ENCODE measurements around the gene PKNOX2.

Gene PKNOX2

DNA sequence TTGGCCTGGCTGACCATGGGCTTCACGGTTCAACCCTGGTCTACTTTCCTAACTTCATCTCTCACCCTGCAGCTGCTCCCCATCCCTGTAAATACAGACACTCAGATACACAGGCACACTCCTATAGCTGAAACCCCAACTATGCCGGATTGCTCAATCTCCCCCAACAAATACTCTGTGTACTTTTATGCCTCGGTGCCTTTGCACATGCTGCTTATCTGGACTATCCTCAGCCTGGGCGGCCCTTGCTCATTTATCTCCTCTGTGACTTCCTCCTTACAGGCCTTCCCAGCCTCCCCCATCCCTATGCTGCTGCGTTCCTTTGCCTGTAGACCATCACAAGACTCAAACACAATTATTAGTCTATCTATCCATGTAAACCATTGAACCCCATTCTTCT lies 76.6 kb downstream of the PKNOX2 start:
- no peak for DNase-seq (ENCODE audit: extremely low read depth, insufficient read length)
- TF ChIP-seq, protein P1, sequence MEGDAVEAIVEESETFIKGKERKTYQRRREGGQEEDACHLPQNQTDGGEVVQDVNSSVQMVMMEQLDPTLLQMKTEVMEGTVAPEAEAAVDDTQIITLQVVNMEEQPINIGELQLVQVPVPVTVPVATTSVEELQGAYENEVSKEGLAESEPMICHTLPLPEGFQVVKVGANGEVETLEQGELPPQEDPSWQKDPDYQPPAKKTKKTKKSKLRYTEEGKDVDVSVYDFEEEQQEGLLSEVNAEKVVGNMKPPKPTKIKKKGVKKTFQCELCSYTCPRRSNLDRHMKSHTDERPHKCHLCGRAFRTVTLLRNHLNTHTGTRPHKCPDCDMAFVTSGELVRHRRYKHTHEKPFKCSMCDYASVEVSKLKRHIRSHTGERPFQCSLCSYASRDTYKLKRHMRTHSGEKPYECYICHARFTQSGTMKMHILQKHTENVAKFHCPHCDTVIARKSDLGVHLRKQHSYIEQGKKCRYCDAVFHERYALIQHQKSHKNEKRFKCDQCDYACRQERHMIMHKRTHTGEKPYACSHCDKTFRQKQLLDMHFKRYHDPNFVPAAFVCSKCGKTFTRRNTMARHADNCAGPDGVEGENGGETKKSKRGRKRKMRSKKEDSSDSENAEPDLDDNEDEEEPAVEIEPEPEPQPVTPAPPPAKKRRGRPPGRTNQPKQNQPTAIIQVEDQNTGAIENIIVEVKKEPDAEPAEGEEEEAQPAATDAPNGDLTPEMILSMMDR (IDR thresholded peaks at IDR 0.05; ENCODE audit: insufficient read depth, low read length, poor library complexity, severe bottlenecking): no peak
- no peak overlapping the region for H3K4me3 ChIP-seq (replicated peaks; ENCODE audit: low read depth, low read length)
- no peaks in the 10 kb centered on the region for H3K36me3 ChIP-seq (ENCODE audit: control insufficient read depth, insufficient read depth, low read length)
- peaks cover 2% of the 10 kb centered on the region; the same call in 1 of the 2 replicates for H3K27me3 ChIP-seq (replicated peaks; ENCODE audit: control insufficient read depth, insufficient read depth, low read length)

DNA sequence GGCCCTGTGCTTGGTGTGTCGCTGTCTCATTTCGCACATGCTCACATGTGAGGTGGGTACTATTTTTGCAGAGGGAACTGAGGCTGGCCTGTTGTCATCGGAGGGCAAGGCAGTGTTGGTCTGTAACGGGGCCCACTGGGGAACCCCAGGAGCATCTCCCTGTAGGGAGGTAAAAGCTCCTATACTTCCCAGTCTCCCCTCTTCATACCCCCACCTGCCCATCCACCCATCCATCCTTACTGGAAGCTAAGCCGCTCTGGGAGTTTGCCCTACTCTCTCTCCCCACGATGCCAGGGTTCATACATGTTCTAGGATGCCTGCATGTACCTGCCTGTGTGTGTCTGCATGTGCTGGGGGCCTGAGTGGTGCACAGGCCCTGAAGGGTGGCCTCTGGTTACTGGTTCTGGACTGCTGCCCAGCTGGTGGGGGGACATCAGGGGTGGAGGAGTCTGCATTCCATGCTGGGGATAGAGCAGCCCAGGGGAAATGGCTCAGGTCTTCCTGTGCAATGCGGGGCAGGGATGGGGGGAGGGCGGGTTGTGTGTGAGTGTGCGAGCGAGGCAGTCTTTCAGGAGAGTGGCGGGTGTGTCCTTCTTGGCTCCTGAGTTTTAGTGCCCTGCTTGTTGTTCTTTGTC lies 77.7 kb downstream of the PKNOX2 start:
- no peak for DNase-seq (ENCODE audit: extremely low read depth, insufficient read length)
- TF ChIP-seq, protein P1 (IDR thresholded peaks at IDR 0.05; ENCODE audit: insufficient read depth, low read length, poor library complexity, severe bottlenecking): no peak
- H3K36me3 ChIP-seq (ENCODE audit: control insufficient read depth, insufficient read depth, low read length): no peaks in the 10 kb centered on the region
- H3K4me3 ChIP-seq (replicated peaks; ENCODE audit: low read depth, low read length): no peak overlapping the region
- H3K27me3 ChIP-seq (replicated peaks; ENCODE audit: control insufficient read depth, insufficient read depth, low read length): peaks cover 2% of the 10 kb centered on the region; the same call in 1 of the 2 replicates

DNA sequence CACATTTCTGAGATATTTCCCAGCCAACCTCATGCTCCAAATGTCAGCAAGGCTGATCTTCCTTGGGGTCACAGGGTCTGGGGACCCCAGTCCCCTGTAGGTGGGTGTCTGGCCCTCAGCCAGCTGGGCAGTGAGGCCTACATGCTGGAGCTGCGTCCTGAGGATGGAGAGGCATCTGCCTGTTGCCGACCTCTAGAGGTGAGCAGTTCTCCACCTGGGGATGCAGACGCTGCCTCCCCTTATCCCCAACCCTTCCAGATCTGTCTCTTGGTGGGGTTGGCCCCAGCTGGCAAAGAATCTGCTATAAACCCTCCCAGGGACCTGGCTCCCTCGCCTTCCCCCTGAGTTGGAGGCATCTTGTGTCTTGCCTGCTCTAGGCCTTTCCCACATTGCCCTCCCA lies 79.6 kb downstream of the PKNOX2 start:
- no peak overlapping the region for H3K4me3 ChIP-seq (replicated peaks; ENCODE audit: low read depth, low read length)
- no peaks in the 10 kb centered on the region for H3K36me3 ChIP-seq (ENCODE audit: control insufficient read depth, insufficient read depth, low read length)
- TF ChIP-seq, protein P1 (IDR thresholded peaks at IDR 0.05; ENCODE audit: insufficient read depth, low read length, poor library complexity, severe bottlenecking): no peak
- peaks cover 2% of the 10 kb centered on the region; the same call in 1 of the 2 replicates for H3K27me3 ChIP-seq (replicated peaks; ENCODE audit: control insufficient read depth, insufficient read depth, low read length)
- DNase-seq (ENCODE audit: extremely low read depth, insufficient read length): no peak

DNA sequence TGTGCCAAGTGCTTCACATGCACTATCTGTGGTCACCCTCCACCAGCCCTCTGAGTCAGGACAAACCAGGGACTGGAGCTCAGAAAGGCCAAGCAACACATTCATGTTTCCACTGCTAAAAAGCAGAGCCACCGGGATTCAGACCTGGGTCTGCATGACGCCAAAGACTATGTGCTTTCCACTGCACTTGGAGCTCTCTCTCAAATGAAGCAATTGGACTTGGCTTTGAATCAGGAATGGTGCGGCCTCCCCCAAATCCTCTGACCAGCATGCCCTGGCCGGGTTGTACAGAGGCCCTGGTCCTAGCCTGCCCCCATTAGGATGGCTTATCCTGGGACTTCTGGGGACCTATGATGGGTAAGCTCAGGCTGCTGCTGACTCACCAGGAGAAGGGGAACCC lies 80.7 kb downstream of the PKNOX2 start:
- no peaks in the 10 kb centered on the region for H3K36me3 ChIP-seq (ENCODE audit: control insufficient read depth, insufficient read depth, low read length)
- H3K4me3 ChIP-seq (replicated peaks; ENCODE audit: low read depth, low read length): no peak overlapping the region
- H3K27me3 ChIP-seq (replicated peaks; ENCODE audit: control insufficient read depth, insufficient read depth, low read length): peaks cover 2% of the 10 kb centered on the region
- TF ChIP-seq, protein P1 (IDR thresholded peaks at IDR 0.05; ENCODE audit: insufficient read depth, low read length, poor library complexity, severe bottlenecking): no peak
- DNase-seq (ENCODE audit: extremely low read depth, insufficient read length): no peak

DNA sequence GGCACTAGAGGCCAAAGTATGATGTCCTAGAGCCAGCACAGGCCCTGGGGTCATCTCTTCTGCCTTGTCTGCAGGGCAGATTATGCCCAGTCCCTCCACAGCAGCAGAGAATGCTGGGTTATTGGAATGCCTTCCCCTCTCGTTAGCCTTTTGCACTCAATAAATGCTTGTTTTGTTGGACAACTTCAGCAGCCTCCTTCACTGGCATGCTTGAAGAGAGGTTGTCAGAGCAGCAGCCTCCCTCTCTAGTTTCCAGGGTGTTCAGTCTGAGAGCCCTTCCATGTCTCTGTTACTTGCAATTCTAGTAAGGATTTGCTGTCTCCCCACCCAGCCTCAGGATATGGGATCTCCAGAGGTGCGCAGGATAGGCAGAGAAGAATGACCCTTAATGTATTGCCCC lies 82.9 kb downstream of the PKNOX2 start:
- no peak overlapping the region for H3K4me3 ChIP-seq (replicated peaks; ENCODE audit: low read depth, low read length)
- no peaks in the 10 kb centered on the region; the same call in none of the 2 replicates for H3K27me3 ChIP-seq (replicated peaks; ENCODE audit: control insufficient read depth, insufficient read depth, low read length)
- no peak for DNase-seq (ENCODE audit: extremely low read depth, insufficient read length)
- TF ChIP-seq, protein P1 (IDR thresholded peaks at IDR 0.05; ENCODE audit: insufficient read depth, low read length, poor library complexity, severe bottlenecking): no peak
- H3K36me3 ChIP-seq (ENCODE audit: control insufficient read depth, insufficient read depth, low read length): no peaks in the 10 kb centered on the region
